ENCODE data around the gene SCEL.

DNA sequence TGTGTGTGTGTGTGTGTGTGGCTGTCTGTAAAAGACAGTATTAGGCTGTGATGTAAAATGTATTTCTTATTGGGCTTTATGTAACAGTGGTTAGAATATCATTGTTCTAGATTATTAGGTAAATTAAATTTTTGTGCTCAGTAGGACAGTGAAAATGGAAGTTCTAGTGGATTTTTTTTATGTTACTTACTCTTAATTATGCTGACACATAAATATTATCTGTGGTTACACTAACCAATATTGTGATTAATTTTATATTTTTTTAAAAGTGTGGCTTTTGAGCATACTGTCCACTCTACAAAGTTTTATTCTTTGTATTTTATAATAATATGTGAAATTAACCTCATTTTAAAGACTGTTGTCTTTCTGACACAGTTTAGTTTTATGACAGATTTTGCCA lies 80.5 kb downstream of the SCEL start:
- no peak for TF ChIP-seq CTCF (IDR thresholded peaks at IDR 0.05; ENCODE audit: low read length)
- no peak for TF ChIP-seq EZH2 (IDR thresholded peaks at IDR 0.05; ENCODE audit: borderline replicate concordance, low read length)
